HG03135 (cell line): Measurements from ENCODE around the gene KRTAP12-4.
"Not testable (repeated sequence)": the region's sequence is repeated elsewhere in the genome, so short reads cannot be mapped to it uniquely, and the experiment has no call there.

Experiments
- ATAC-seq: cut with Tn5 transposase; IDR thresholded peaks from one replicate; pipeline ENCODE4 v1.9.1; 2021; ENCODE audit warnings: mild to moderate bottlenecking, moderate library complexity; ENCODE audit not compliant: unreplicated experiment

The KRTAP12-4 gene

GRCh38 chr21:44637018-44637850 is 17.2 kb downstream of the KRTAP12-4 start, which contains the start of gene KRTAP10-10:
Gene KRTAP10-10 (plus strand): TSS chr21:44637356. CDS start chr21:44637418, 62 bp downstream.
- ATAC-seq, result no peak

DNA sequence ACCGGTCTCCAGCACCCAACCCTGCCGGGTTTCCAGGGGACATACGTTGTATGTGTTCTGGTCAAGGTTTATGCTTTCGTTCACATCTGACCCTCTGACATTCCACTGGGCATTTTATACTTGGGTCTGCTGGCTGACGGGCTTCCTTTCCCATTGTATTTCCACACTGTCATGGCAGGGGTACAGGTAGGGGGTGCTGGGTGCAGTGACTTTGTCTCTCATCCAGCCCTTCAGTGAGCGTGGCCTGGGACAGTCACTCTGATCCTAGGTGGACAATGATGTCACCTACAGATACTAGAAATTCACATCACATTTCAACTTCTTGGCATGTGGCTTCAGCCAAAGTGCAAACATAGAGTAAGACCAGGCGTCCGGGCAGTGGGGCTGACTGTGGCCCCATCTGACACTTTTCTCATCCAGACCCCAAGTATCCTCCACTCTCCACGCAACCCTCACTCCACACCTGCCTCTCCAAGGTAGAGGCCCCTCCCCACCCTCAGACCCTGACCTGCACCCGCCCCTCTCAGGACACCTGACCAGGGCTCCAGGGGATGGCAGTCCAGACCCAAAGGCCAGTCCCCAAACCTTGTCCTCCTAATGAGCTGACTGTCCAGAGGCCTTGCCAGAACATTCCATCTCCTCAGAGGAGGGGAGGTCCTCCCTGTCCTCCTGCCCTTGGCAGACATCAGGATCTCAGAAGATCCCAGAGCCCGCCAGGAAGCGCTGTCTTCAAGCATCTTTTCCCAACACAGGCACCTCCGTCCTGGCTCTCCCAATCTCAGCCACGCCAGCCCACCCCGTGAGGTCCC is 18.0 kb downstream of the KRTAP12-4 start:
- no peak for ATAC-seq

- ATAC-seq, result no peak
Observed at GRCh38 chr21:44632067-44632466, 22.4 kb downstream of the KRTAP12-4 start.

- ATAC-seq, result no peak
Observed at GRCh38 chr21:44630440-44630839, 24.0 kb downstream of the KRTAP12-4 start.

GRCh38 chr21:44628707-44629391 is 25.6 kb downstream of the KRTAP12-4 start:
- no peak for ATAC-seq

GRCh38 chr21:44627831-44628233 is 26.6 kb downstream of the KRTAP12-4 start:
- not testable (repeated sequence) for ATAC-seq

DNA sequence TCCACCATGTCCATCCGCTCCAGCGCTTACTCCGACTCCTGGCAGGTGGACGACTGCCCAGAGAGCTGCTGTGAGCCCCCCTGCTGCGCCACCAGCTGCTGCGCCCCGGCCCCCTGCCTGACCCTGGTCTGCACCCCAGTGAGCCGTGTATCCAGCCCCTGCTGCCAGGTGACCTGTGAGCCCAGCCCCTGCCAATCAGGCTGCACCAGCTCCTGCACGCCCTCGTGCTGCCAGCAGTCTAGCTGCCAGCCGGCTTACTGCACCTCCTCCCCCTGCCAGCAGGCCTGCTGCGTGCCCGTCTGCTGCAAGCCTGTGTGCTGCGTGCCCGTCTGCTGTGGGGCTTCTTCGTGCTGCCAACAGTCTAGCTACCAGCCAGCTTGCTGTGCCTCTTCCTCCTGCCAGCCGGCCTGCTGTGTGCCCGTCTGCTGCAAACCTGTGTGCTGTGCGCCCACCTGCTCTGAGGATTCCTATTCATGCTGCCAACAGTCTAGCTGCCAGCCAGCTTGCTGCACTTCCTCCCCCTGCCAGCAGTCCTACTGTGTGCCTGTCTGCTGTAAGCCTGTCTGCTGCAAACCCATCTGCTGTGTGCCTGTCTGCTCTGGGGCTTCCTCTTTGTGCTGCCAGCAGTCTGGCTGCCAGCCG is 27.2 kb downstream of the KRTAP12-4 start:
- not testable (repeated sequence) for ATAC-seq

- no peak for ATAC-seq
Observed at GRCh38 chr21:44626673-44627143, 27.8 kb downstream of the KRTAP12-4 start, which contains the start of gene KRTAP10-9. Gene KRTAP10-9 (plus strand): TSS chr21:44627093. CDS start chr21:44627172, 79 bp downstream.

- ATAC-seq, result no peak
Observed at GRCh38 chr21:44626262-44626661, 28.2 kb downstream of the KRTAP12-4 start.

DNA sequence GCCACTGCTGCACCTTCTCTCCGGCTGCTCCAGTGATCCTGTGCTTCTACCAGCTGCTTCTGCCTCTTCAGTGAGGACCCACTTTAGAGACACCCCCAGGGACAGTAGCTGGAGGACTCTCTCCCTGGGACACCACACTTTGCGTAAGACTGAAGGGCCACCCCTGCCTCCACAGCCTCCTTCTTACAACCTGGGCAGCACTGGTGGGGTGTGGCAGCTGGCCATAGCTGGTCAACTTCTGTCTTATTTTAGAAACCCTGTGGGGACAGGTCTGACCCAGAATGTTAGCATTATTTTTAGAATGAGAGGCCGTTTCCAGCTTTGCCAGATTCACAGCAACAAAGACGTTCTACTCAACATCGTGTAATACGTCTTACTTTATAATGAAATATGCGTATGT is 28.7 kb downstream of the KRTAP12-4 start:
- no peak for ATAC-seq

GRCh38 chr21:44623575-44623974 is 30.9 kb downstream of the KRTAP12-4 start:
- no peak for ATAC-seq

- no peak for ATAC-seq
Observed at GRCh38 chr21:44619886-44620285, 34.6 kb downstream of the KRTAP12-4 start.

DNA sequence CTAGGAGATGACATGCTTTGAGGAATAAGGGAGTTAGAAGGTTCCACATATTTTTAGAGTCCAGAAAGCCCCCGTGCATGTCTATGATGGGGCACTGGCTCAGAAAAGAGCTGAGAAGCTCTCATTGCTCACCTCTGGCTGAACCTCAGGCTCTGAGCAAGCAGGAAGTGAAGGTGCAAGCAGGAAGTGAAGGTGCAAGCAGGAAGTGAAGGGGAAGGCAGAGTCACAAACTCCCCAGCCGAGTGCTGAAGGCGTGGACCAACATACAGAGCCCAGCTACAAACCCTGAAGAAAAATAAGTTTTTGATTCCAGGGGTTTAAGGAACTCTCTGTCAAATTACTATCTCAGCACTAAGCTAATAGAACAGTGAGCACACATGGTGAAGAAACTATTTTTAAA is 35.5 kb downstream of the KRTAP12-4 start:
- ATAC-seq, result no peak

DNA sequence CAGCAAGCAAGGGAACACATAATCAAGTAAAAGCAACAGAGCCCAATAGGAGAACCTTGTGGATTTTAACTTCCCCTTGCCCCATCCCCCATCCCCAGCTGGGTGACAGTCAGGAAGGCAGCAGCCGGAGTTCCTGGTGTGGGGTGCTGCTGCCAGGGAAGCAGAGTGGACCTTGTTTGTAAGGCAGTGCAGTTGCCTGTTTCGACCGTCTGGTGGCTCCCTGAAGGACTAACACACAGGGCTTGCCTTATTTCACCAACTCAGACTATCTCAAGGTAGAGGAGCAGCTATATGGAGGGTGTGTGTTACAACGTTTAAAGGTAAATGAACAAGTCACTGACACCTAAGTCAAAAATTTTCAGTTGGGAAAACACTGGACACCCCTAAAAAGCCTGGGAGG is 36.0 kb downstream of the KRTAP12-4 start:
- ATAC-seq, result no peak

DNA sequence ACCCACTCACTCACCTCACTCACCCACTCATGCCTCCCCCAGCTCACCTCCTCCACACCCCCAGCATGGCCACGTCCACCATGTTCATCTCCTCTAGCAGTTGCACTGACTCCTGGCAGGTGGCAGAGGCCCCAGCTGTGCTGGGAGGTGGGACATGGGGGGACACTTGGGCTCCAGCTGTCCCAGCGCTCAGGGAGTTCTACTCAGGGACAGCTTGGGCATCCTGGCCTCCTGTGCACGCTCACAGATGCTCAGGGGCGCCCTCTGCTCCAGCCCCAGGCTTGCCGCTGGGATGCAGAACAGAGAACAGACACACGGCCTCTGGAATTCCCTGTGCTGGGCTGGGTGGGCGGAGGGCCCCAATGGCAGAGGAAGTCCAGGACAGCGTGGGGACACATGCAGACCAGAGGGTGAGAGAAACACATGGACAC is 37.4 kb downstream of the KRTAP12-4 start:
- ATAC-seq, result no peak

- ATAC-seq, result no peak
Observed at GRCh38 chr21:44616591-44616926, 37.9 kb downstream of the KRTAP12-4 start.

GRCh38 chr21:44615911-44616590 is 38.4 kb downstream of the KRTAP12-4 start:
- no peak for ATAC-seq

DNA sequence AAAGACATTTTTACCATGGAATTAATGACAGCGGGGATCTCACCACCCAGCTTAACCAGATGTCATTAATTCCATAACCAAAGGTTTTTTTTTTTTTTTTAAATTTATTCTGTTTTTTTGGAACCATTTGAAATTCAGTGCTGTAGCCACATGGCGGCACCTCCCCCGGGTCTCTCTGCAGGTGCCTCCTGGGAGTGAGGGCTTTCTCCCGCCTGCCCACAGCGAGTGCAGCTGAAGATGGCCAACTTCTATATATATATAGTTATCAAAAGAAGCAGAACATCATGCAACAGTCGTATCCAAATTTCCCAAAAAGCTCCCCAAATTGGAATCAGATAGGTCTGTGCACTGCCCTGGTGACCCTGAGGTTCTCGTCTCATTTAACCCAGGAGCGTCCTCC is 39.0 kb downstream of the KRTAP12-4 start:
- no peak for ATAC-seq

GRCh38 chr21:44614961-44615391 is 39.5 kb downstream of the KRTAP12-4 start:
- no peak for ATAC-seq

DNA sequence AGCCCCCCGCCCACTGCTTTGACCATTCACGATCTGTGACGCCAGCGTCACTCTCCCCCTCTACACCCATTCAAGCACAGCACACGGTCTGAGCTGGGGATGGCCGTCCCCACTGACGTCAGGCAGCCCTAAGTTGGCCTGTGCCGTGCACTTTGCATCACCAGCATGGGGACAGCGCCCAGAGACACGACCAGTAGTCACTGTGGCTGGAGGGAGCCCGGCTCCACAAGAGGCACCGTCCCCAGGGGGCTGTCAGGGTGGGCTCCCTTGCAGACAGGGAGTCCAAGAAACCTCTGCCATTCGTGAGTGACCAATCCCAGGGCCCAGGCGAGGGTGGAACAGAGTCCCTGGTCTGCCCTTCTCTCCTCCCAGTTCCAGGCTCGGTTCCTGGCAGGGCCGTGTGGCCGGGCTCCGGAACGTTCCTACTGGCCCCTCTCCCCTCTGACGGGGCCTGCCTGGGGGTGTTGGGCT is 40.3 kb downstream of the KRTAP12-4 start:
- ATAC-seq, result no peak
